GM21526 (cell line): ENCODE measurements around the gene FAM171A1.

Experiments used
- ATAC-seq: cut with Tn5 transposase; IDR thresholded peaks from one replicate; pipeline ENCODE4 v1.9.1; 2021; ENCODE audit warnings: moderate library complexity; ENCODE audit not compliant: unreplicated experiment, low FRiP score

FAM171A1 gene

DNA sequence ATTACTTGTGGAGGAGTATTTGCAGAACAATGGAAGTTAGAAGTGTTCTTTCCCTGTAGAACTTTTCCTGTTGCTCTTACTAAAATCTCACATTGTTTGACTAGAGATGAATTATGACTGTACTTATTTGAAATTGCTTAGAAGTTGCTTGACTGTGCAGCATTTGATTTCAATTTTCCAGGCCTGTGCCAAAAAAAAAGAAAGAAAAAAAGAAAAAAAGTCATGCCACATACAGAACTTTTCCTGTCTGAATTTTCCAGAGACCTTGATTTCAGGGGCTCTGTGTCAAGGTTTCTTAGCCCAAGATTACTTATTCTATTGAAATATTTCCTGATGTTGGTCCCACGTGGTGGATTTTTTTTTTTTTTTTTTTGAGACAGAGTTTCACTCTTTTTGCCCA lies 3.5 kb upstream of the FAM171A1 start:
- ATAC-seq, result no peak

DNA sequence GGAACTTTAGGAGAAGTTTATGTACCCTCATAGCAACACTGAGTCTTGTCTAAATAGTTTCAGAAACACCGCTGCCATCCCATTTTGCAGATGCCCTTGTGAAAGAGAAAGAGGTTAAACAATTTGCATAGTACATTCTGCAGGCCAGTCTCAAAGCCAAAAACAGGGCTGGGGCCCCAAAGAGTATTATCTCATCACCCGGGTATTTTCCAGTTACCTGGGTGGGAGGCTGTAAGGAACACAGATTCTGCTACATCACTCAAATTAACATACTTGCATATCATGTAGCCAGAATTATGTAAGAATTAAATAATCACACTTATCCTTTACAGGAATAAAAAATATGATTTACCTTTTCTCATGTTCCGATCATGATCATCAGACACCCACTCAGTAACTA lies 3.1 kb upstream of the FAM171A1 start:
- ATAC-seq, result no peak

DNA sequence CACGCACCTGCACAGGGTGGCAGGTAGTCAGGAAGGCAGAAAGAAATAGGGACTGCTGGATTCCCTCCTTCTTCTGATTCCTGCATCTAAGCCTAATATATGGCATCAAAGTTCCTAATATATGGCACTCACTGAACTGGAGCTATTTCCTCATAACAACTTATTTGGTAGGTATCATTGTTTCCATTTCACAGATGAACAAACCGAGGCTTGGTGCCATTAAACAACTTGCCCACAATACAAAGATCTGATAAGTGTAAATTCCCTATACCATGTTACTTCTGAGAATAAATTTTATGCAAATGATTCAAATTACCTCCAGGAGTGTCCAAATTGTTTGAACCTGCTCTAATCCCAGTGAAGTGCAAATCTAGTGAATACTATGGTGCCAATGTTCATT lies 2.1 kb upstream of the FAM171A1 start:
- ATAC-seq, result no peak

DNA sequence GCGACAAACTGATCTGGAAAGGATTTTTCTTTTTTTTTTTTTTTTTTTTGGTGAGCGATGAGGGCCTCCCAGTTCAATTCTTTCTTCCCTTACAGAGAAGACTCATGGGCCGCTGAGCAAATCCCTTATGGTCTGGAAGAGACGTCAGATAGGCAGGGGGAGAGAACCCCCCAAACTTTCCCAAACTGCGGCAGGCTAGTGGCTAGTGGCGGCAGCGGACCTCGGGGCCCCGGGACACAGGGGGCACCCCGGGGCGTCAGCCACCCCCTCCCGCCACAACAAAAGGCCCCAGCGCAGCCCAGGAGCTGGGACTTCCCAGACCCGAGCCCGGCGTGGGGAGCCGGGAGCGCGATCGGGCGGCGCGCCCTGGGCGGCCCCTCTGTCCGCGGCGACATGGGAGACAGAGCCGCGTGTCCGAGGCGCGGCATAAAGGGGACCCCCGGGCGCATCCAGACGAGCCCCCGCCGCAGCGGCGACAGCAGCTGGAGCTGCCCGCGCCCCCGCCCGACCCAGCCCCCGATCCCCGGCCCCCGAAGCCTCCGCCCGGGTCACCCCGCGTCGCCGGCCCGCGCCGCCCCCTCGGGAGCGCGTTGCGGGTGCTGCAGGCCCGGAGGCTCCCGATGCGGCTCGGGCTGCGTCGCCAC lies 755 bp downstream of the FAM171A1 start:
- ATAC-seq, result peak; percentile 21

DNA sequence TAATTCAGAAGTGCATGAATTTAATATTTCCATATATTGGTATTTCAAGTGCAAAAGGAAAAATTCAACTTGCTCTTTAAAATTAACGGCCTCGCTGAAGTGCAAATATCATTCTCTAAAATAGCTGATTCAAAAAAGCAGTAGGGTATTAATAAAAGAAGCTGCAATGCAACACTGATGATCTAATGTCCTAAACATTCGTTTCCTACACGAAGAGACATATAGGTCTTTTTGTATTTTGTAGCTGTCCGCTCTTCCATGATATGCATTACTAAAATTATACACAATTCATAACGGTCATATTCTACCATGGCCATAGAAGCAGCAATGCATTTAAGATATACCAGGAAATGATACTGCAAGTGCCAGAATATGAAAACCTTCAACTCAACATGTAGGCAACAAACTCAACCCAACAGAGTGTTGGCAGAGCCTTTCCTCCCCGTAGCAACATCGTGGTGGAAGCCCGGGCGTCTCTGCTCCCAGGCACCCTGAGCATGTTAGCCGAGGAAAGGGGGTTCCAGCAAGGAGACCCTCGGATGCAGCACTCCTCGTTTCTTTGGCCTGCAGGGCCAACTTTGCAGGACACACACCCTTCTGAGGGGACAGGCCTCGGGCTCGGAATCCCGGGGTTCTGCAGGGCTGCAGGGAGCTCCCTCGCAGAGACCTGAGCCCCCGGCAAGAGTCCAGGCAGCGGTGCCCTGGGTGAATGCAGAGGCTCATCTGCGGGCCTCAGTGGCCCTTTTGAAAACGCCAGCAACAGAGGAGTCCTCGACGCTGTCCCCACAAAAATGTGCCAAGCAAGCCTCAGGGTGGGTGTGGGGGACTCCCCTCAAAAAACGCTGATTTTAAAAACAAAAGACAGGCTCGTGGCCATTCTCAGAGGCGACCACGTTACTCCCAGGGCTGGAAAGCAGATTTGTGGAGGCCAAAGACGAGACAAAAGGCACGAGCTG lies 1.6 kb downstream of the FAM171A1 start:
- no peak for ATAC-seq

DNA sequence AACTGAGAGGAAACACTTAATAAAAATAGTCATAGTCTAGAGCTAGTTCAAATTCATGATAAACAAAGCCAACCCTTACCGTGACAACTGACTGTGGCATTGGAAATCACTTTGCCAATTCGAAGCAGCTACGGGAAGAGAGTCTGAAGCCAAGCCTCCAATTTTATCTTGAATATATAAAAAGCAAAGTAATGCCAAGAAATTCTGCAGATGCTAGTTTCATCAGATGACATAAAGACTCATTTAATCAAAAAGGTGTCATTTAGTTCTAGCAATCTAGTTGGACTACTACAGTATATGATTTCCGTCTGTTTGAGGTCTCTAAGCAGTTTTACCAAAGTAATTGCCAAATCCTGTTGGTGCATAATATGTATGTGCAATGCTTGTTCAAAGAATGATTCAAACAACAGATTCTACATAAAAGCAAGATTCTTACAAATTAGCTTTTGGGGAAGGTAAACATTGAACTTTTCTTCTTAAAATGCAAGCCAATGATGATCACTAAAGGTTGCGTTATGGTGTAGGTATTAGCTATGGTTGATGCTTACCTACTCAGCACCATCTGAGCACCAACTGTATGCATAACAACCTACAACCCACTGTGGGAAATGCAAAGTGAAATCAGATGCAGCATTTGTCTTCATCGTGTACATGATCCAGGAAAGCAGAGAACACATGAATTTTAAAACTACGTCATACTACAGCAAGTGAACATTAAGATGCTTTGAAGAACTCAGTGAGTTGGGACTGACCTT lies 2.8 kb downstream of the FAM171A1 start:
- ATAC-seq, result no peak

DNA sequence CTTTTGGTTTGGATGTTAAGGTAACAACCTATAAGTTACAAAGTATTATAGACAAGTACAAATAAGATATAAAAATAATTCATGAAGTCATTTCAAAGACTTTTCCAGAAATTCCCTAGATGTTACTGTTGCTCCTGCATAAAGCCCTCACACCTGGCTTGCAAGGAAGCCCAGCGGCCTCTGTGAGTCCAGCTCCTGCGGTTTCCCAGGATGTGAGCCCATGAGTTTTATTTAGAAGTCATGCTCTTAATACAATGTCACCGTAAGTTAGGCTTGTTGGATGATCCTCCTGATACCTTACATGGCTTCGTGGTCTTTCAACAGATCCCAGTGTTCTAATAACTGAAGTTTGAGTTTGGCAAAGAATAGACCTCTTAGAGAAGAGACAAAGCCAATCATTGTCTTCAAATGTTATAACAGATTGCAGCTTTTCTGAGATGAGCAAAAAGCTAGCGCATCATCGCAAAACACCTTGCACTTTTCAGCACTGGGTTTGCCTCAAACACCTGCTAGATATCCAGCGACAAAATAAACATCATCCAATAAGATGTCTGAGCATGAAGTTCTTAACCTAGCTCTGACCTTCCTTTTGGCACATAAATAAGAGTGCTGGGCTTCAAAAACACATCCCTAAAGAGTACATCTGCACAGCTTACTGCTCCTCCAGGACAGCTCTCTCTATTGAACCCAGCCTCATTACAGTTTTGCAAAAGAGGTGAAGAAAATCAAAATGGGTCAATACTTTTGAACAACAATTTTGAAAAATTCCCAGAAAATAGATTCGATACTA lies 3.6 kb downstream of the FAM171A1 start:
- ATAC-seq, result no peak

DNA sequence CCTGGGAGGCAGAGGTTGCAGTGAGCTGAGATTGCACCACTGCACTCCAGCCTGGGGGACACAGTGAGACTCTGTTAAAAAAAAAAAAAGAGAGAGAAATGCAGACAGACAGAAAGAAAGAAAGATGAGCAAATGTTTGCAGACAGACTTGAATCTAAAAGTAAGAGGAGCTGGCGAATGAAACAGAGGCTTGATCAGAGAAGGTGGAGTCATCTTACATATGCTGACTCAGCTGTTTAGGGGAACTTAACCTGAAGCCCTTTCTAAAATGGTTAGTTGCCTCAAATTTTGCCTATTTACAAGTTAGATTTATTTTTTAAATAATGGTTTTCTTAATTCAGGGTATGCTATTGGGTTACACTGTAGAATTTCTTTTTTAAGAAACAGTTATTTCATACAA lies 5.4 kb downstream of the FAM171A1 start:
- no peak for ATAC-seq

DNA sequence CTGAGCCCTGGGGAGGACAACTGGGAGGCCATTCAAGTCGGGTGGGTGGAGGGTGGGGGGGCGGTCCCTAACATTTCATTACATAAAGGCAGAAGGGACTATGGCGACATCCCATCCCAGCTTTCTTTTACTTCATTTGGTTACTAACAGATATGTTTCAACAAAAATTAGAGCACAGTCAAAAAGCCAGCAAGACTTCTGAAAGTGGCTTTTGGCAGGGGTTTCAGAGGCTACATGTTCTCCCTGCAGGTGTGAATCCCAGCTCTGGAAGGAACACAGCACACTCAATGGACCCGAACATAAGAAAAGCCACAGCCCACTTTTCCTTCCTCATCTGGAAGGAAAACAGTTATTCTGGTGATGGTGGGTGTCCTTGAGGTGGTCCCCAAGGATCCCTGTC lies 7.1 kb downstream of the FAM171A1 start:
- no peak for ATAC-seq

DNA sequence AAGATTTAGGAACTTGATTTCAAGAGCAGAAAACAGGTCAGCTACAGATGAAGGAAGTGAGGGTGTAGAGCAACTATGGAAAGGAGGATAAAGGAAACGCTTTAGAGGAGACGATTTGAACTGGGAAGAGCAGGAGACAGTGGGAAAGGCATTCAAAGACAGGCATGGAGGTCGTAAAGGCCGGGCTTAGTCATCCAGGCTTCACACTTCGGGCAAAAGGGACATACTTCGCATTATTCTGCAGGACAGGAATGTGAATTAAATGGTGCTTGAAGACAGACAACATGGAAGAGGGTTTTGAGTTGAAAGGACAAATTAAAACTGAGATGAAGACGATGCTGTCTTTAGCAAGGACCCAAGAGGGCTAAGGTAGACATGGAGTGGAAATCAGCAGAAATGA lies 8.1 kb downstream of the FAM171A1 start:
- no peak for ATAC-seq

DNA sequence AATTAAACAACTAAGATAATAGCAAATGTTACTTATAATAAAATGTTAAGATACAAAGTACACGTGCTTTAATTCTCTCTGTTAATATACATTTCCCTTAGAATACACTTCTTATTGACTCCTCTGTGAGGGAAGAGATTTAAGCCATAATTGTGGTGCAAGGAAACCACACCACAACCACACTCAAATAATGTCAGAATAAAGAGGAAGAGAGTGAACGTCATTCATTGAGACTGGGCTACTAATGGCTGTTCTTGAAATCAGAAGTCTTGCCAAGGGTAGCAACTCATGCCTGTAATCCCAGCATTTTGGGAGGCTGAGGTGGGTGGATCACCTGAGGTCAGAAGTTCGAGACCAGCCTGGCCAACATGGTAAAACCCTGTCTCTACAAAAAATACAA lies 10.0 kb downstream of the FAM171A1 start:
- ATAC-seq, result no peak

DNA sequence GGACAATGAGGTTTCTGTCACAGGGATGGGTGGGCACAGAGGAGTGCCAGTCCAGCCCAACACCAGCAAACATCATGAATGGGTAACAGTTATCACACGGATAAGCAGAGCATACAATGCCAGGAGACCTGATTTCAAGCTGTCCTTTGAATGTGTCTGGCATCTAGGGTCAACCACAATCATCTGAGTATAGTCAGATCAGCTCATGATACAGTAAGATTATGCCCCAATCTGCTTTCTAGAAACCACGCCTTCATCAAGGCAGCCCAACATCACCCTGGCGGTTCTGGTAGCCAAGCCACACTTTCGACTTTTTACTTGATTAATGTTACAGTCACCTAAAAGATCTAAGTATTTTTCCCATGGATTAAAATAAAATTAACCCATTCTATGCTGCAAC lies 10.5 kb downstream of the FAM171A1 start:
- ATAC-seq, result no peak

DNA sequence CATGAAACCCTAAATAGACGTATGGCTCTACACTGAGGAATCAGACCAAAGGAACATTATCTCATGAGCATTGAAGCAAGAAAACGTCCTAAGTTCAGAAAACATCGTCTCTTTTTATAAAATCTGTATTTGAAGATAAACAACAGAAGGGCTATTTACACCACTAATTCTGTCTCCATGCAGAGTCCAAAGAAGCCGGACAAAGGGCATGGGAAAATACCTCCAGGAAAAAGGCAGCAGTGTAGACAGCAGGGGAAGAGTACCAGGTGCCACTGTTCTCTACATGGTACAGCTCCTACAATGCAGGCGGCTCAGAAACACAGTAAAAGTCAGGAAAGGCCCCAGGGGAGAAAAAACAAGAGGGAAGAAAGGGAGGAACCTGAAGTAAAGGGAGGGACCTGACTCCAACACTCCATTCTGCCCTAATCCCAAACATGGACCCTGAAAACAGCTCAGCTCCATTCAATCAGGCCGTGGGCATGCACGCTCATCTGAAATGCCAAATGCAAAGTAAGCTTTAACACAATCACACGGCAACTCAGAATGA lies 17.5 kb downstream of the FAM171A1 start:
- ATAC-seq, result no peak

DNA sequence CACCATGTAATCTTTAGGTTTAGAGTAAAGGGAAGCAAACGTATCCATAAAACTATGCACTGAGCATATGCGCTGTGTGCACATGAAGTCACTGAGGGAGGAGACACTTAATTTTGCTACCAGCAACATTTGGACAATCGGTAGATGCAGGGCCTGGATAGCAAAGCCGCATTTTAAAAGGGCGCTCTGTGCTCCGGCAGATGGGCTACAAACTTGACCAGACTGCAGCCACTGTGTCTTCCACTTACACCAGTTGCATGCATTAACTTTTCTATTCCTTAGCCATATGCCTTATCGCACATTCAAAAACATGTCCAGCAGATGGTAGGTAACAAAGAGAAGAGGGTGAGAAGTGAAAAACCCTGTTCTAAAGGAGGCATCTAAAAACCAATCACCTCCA lies 18.3 kb downstream of the FAM171A1 start:
- ATAC-seq, result no peak

DNA sequence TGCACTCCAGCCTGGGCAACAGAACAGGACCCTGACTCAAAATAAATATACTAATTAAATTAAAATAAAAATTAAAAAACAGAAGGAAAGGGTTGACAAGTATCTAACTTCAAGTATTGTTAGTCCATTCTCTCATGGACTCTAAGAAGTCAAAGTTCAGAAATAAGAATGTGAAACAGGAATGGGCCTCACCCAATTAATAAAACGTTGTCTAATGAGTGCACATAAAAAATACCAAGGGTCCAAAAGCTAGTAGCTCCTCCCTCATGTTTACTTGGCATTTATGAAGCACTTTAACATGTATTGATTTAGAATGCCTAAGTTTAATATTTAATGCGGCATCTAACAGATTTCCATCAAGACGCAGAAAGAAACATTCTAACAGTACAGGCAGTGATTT lies 18.9 kb downstream of the FAM171A1 start:
- no peak for ATAC-seq

DNA sequence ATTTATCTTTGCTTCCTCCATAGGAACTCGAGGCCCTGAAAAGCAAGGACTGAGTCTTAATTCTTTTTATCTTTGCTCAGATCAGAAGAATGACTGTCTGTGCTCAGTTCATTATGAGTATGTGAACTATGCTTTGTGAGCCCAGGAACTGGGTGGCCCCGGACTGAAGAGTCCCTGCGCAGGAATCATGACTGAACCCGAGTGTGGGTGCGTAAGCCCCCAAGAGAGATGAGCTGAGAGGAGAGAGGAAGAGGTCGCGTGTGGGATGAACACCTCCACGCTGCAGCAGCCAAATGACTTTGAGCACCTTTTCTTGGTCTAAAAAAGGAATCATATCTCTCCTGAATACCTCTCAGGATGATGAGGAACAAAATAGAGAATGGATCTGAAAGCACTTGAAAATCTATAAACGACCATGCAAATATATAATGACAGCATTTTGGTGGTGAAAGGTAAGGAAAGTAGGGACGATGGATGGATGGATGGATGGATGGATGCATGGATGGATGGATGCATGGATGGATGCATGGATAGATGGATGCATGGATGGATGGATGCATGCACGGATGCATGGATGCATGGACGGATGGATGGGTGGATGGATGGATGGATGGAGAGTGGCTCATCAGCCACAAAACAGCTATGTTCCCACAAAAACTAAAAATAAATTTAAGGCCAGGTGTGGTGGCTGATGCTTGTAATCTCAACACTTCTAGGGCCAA lies 19.8 kb downstream of the FAM171A1 start:
- no peak for ATAC-seq

DNA sequence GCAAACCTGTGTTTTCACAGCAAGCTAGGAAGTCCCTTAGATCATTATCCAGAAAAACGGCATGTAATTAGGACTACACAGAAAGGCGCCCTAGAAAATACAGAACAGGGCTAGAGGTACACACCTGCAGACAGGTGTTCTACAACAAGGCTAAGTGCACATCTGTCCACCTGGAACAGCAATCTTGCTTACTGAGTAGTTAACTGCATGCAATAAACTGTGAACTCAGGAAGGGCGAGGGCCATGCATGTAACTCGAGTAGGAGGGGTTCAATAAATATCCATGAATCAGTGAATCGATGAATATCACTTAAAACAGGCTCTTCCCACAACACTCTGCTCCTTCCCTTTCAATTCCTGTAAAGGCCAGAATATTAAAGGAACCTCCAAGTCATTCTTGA lies 22.0 kb downstream of the FAM171A1 start:
- ATAC-seq, result no peak

DNA sequence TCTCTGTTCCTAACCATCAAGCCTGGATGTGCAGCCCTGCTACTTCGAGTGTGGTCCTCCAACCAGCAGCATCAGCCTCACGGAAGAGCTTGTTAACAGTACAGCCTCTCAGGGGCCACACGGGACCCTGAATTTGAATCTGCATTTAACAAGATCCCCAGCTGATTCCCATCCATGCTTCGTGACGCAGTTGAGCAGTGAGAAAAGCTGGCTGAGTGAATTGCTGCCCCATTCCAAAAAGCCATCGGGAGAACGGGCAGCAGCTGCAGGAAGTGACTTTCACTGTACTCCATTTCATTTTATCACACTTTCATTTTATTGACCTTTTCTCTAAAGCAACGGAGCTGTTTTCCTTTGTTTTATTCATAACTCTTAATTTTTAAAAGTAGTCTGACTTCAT lies 22.5 kb downstream of the FAM171A1 start:
- no peak for ATAC-seq

DNA sequence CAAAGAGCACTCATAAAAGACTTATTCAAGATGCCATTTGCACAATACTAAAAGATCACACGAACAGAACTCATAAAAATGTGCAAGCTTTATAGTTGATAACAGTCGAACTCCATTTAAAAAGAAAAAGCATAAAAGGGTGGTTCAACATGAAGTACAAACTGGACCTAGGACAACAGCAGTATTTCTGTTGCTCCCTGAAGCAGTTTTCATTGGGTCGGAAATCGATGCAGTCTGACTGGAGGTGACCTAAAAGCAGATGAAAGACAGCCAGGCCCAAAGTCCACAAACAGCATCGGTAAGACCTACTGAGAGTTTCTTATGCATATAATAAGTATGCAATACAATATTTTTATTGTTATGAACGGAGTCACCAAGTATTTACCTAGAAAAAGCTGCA lies 23.9 kb downstream of the FAM171A1 start:
- ATAC-seq, result no peak
